GM23338 (cell line): ENCODE measurements around the gene SYNGR3. TPM values are rescaled to one million over a fixed set of nuclear protein-coding genes. Genes with fewer than 3 reads are reported as not detected.

Experiments used
- ATAC-seq: fragments of 200-7000 bp; cut with Tn5 transposase; 3 replicates; pipeline ENCODE4 v1.9.1; 2020
- DNase-seq: peaks from one replicate; pipeline ENCODE4 v3.0.0-alpha.2; 2015; ENCODE audit warnings: low spot score
- H2AFZ ChIP-seq: fragments of 200-600 bp; sonication (generic); 2 replicates; pipeline ENCODE4 v1.8.0; 2016; ENCODE audit warnings: antibody characterized with exemption, mild to moderate bottlenecking, moderate library complexity
- H3F3A ChIP-seq: fragments of 200-600 bp; sonication (generic); replicated peaks from 2 replicates; pipeline ENCODE4 v1.8.0; 2017; ENCODE audit warnings: antibody characterized with exemption, mixed run types, low read depth
- H3K27ac ChIP-seq: fragments of 200-600 bp; sonication (generic); 2 replicates; pipeline ENCODE4 v1.6.1; 2016; ENCODE audit warnings: low read depth
- H3K27me3 ChIP-seq: fragments of 200-600 bp; sonication (generic); 2 replicates; pipeline ENCODE4 v1.8.0; 2016; ENCODE audit warnings: mild to moderate bottlenecking, mixed run types, moderate library complexity; ENCODE audit not compliant: insufficient read depth
- H3K36me3 ChIP-seq: fragments of 200-600 bp; sonication (generic); 2 replicates; pipeline ENCODE4 v1.8.0; 2016; ENCODE audit warnings: mild to moderate bottlenecking; ENCODE audit not compliant: insufficient read depth
- H3K4me1 ChIP-seq: fragments of 200-600 bp; sonication (generic); 2 replicates; pipeline ENCODE4 v1.8.0; 2016; ENCODE audit warnings: mild to moderate bottlenecking, moderate library complexity; ENCODE audit not compliant: insufficient read depth
- H3K4me2 ChIP-seq: fragments of 200-600 bp; sonication (generic); 2 replicates; pipeline ENCODE4 v1.7.1; 2017; ENCODE audit warnings: mixed run types
- H3K4me3 ChIP-seq: fragments of 200-600 bp; sonication (generic); 2 replicates; pipeline ENCODE4 v1.6.1; 2016; ENCODE audit warnings: mixed run types
- H3K79me2 ChIP-seq: fragments of 200-600 bp; sonication (generic); replicated peaks from 2 replicates; pipeline ENCODE4 v1.8.0; 2017; ENCODE audit warnings: mild to moderate bottlenecking; ENCODE audit not compliant: insufficient read depth
- H3K9me2 ChIP-seq: fragments of 200-600 bp; sonication (generic); 2 replicates; pipeline ENCODE4 v1.8.0; 2017; ENCODE audit not compliant: insufficient read depth
- H4K20me1 ChIP-seq: fragments of 200-600 bp; sonication (generic); replicated peaks from 2 replicates; pipeline ENCODE4 v1.8.0; 2017; ENCODE audit warnings: mild to moderate bottlenecking; ENCODE audit not compliant: insufficient read depth
- H3K27ac Mint-ChIP-seq: 2 replicates; pipeline ENCODE4 v1.8.0; 2020; ENCODE audit warnings: inconsistent platforms, mild to moderate bottlenecking, moderate library complexity, mixed read lengths
- H3K27me3 Mint-ChIP-seq: 3 replicates; pipeline ENCODE4 v1.8.0; 2022; ENCODE audit warnings: low read depth, mild to moderate bottlenecking, moderate library complexity, mixed read lengths, inconsistent platforms; ENCODE audit not compliant: insufficient read depth, poor library complexity
- H3K36me3 Mint-ChIP-seq: 3 replicates; pipeline ENCODE4 v1.8.0; 2021; ENCODE audit warnings: low read depth, mild to moderate bottlenecking, inconsistent platforms, moderate library complexity, mixed read lengths
- H3K4me1 Mint-ChIP-seq: 3 replicates; pipeline ENCODE4 v1.8.0; 2020; ENCODE audit warnings: mild to moderate bottlenecking, inconsistent platforms, mixed read lengths
- H3K4me3 Mint-ChIP-seq: 3 replicates; pipeline ENCODE4 v1.8.0; 2021; ENCODE audit warnings: moderate library complexity, mild to moderate bottlenecking, inconsistent platforms, mixed read lengths
- H3K9me3 Mint-ChIP-seq: 3 replicates; pipeline ENCODE4 v1.8.0; 2020; ENCODE audit warnings: moderate library complexity, mild to moderate bottlenecking, inconsistent platforms, mixed read lengths
- CREB1 ChIP-seq: fragments of 250-450 bp; sonication (Bioruptor Pico); IDR thresholded peaks from 2 replicates; pipeline ENCODE4 v1.5.0; 2020; ENCODE audit warnings: low read depth, mild to moderate bottlenecking, moderate library complexity
- ETS1 ChIP-seq: IDR thresholded peaks from 2 replicates; pipeline ENCODE4 v1.6.1; 2016; ENCODE audit warnings: antibody characterized with exemption
- EZH2 ChIP-seq: fragments of 200-600 bp; sonication (generic); IDR thresholded peaks from one replicate; pipeline ENCODE4 v1.8.0; 2017; ENCODE audit warnings: antibody characterized with exemption, mild to moderate bottlenecking, low read depth; ENCODE audit not compliant: unreplicated experiment
- JUNB ChIP-seq: IDR thresholded peaks from one replicate; pipeline ENCODE4 v1.6.1; 2016; ENCODE audit warnings: antibody characterized with exemption; ENCODE audit not compliant: unreplicated experiment
- NANOG ChIP-seq: IDR thresholded peaks from 2 replicates; pipeline ENCODE4 v1.6.1; 2016; ENCODE audit warnings: antibody characterized with exemption, borderline replicate concordance
- POLR2AphosphoS5 ChIP-seq: IDR thresholded peaks from 2 replicates; pipeline ENCODE4 v1.6.1; 2016; ENCODE audit warnings: antibody characterized with exemption, low read depth
- REST ChIP-seq: IDR thresholded peaks from one replicate; pipeline ENCODE4 v1.6.1; 2018; ENCODE audit warnings: antibody characterized with exemption; ENCODE audit not compliant: unreplicated experiment
- STAT1 ChIP-seq: IDR thresholded peaks from one replicate; pipeline ENCODE4 v1.6.1; 2016; ENCODE audit warnings: antibody characterized with exemption; ENCODE audit not compliant: unreplicated experiment
- ZNF114 ChIP-seq: fragments of 250-450 bp; sonication (Bioruptor Pico); IDR thresholded peaks from 2 replicates; pipeline ENCODE4 v1.5.0; 2020; ENCODE audit warnings: mild to moderate bottlenecking, moderate library complexity
- ZNF331 ChIP-seq: fragments of 250-450 bp; sonication (Bioruptor Pico); IDR thresholded peaks from 2 replicates; pipeline ENCODE4 v1.5.0; 2020; ENCODE audit warnings: low read depth, mild to moderate bottlenecking, moderate library complexity
- polyA plus RNA-seq: library from polyadenylated mRNA; unstranded; fragments of >200 nt; fragmentation: Nextera tagmentation; extraction: Ambion mirVana; gene quantifications from 2 replicates; pipeline ENCODE4 v1.2.1, GENCODE V29; 2016
- total RNA-seq: library from RNA; depleted of rRNA; stranded (reverse); fragments of >200 nt; shearing (Covaris generic); gene quantifications from 2 replicates; pipeline ENCODE4 v1.2.3, GENCODE V29; 2014

The SYNGR3 gene
- total and polyA plus RNA-seq, 2 experiments from 2014 or later = 45.4 to 77.7 TPM

- peaks cover 14% of the 10 kb centered on the region; the same call in 1 of the 2 replicates for H3K4me1 ChIP-seq
- Mint-ChIP-seq H3K36me3 (peaks cover 16% of the 10 kb centered on the region), H3K27me3 (peaks cover 14% of the 10 kb centered on the region), H3K9me3 (peaks cover 3% of the 10 kb centered on the region; the same call in 1 of the 3 replicates), H3K4me3 (peak overlapping the region; percentile 99; the same call in 2 of the 3 replicates), H3K27ac (no peak overlapping the region), H3K4me1 (peaks cover 12% of the 10 kb centered on the region)
- H3K9me2 ChIP-seq = no peaks in the 10 kb centered on the region
- H2AFZ ChIP-seq = no peak overlapping the region
- H3K27ac ChIP-seq = no peak overlapping the region
- no peaks in the 10 kb centered on the region; the same call in none of the 2 replicates for H4K20me1 ChIP-seq
- DNase-seq (no peak), ATAC-seq (no peak)
- 0 out of 2 replicates have a peak, but pooled peaks cover 4% of the 10 kb centered on the region for H3F3A ChIP-seq
- no peak overlapping the region for H3K4me2 ChIP-seq
- no peaks in the 10 kb centered on the region for H3K36me3 ChIP-seq
- H3K27me3 ChIP-seq = no peaks in the 10 kb centered on the region
- H3K4me3 ChIP-seq = no peak overlapping the region
- peaks cover 21% of the 10 kb centered on the region for H3K79me2 ChIP-seq
- no peak for TF ChIP-seq CREB1 (CRISPR knock-in tag)
Measured at GRCh38 chr16:1973461-1974156, 16.2 kb upstream of the SYNGR3 start.

GRCh38 chr16:1974157-1975070 lies 15.4 kb upstream of the SYNGR3 start:
- Histone ChIP-seq H3K4me1 (peaks cover 14% of the 10 kb centered on the region; the same call in 1 of the 2 replicates), H3K9me2 (no peaks in the 10 kb centered on the region), H3K27me3 (no peaks in the 10 kb centered on the region), H3K27ac (no peak overlapping the region), H3K4me2 (no peak overlapping the region), H4K20me1 (no peaks in the 10 kb centered on the region; the same call in none of the 2 replicates), H2AFZ (no peak overlapping the region), H3F3A (0 out of 2 replicates have a peak, but pooled peaks cover 8% of the 10 kb centered on the region), H3K36me3 (no peaks in the 10 kb centered on the region), H3K79me2 (peaks cover 21% of the 10 kb centered on the region), H3K4me3 (no peak overlapping the region)
- H3K4me1 Mint-ChIP-seq = peaks cover 12% of the 10 kb centered on the region
- peaks cover 16% of the 10 kb centered on the region for H3K36me3 Mint-ChIP-seq
- DNase-seq (no peak), ATAC-seq (no peak)
- H3K27ac Mint-ChIP-seq = no peak overlapping the region
- no peak for TF ChIP-seq EZH2
- TF ChIP-seq POLR2AphosphoS5 = no peak
- no peak for TF ChIP-seq ETS1
- no peak for TF ChIP-seq STAT1
- TF ChIP-seq JUNB = no peak
- no peak for TF ChIP-seq ZNF114 (CRISPR knock-in tag)
- TF ChIP-seq REST = no peak
- TF ChIP-seq ZNF331 (CRISPR knock-in tag) = no peak
- no peak for TF ChIP-seq NANOG
- peaks cover 3% of the 10 kb centered on the region; the same call in 1 of the 3 replicates for H3K9me3 Mint-ChIP-seq
- peaks cover 15% of the 10 kb centered on the region for H3K27me3 Mint-ChIP-seq
- H3K4me3 Mint-ChIP-seq = 0 out of 3 replicates have a peak overlapping the region, but pooled peaks have one; percentile 19
